Measurements from ENCODE around the gene TPGS1.

The TPGS1 gene

DNA sequence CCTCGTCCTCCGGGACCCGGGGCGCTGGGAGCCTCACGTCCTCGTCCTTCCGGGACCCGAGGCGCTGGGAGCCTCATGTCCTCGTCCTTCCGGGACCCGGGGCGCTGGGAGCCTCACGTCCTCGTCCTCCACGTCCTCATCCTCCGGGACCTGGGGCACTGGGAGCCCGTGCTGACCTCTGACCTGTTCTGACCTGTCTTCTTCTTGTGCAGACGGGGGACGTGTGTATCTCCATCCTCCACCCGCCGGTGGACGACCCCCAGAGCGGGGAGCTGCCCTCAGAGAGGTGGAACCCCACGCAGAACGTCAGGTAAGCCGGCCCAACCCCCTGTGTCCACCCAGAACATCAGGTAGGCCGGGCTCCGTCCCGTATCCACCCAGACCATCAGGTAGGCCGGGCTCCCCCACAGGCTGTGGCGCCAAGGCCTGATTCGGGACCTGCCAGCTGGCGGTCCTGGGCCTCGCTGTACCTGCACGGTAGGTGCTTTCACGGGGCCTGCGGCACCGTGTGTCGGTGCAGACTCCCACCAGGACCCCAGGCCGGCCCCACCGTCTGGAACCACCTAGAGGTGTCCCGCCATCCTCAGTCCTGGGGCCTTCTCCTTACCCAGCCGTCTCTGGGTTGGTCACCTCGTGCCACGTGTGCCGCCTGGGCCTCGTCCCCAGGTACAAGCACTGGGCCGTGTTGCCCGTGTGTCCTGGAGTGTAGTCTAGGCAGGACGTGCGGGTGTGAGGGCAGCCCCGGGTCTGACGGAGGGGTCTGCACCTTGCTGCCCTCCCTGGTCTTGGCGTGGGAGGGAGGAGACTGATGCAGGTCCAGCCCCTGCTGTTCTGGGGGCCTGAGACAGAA is 29.0 kb downstream of the TPGS1 start:
- Histone ChIP-seq H3K9me3 (ENCODE audit: low read length) (no peaks in the 10 kb centered on the region), H3F3A (ENCODE audit: insufficient read depth, low read length) (no peaks in the 10 kb centered on the region), H3K4me2 (ENCODE audit: low read length) (no peak overlapping the region), H3K79me2 (ENCODE audit: insufficient read depth, low read length) (no peaks in the 10 kb centered on the region), H2AFZ (ENCODE audit: low read length) (no peak overlapping the region), H4K20me1 (ENCODE audit: insufficient read depth, low read length) (no peaks in the 10 kb centered on the region), H3K9me2 (ENCODE audit: low read depth, low read length) (no peaks in the 10 kb centered on the region), H3K4me1 (ENCODE audit: insufficient read depth, low read length, severe bottlenecking) (peaks cover 19% of the 10 kb centered on the region), H3K4me3 (ENCODE audit: low read depth, low read length, poor library complexity, severe bottlenecking) (no peak overlapping the region), H3K9ac (ENCODE audit: low read length) (no peak overlapping the region), H3K27ac (ENCODE audit: low read depth, low read length, poor library complexity, severe bottlenecking) (no peak overlapping the region), H3K36me3 (ENCODE audit: insufficient read depth, low read length) (peaks cover 14% of the 10 kb centered on the region), H3K27me3 (ENCODE audit: insufficient read depth, low read length) (no peaks in the 10 kb centered on the region)
- no peak for TF ChIP-seq EZH2 (IDR thresholded peaks at IDR 0.05; ENCODE audit: borderline replicate concordance, low read length)
- TF ChIP-seq, protein P1, sequence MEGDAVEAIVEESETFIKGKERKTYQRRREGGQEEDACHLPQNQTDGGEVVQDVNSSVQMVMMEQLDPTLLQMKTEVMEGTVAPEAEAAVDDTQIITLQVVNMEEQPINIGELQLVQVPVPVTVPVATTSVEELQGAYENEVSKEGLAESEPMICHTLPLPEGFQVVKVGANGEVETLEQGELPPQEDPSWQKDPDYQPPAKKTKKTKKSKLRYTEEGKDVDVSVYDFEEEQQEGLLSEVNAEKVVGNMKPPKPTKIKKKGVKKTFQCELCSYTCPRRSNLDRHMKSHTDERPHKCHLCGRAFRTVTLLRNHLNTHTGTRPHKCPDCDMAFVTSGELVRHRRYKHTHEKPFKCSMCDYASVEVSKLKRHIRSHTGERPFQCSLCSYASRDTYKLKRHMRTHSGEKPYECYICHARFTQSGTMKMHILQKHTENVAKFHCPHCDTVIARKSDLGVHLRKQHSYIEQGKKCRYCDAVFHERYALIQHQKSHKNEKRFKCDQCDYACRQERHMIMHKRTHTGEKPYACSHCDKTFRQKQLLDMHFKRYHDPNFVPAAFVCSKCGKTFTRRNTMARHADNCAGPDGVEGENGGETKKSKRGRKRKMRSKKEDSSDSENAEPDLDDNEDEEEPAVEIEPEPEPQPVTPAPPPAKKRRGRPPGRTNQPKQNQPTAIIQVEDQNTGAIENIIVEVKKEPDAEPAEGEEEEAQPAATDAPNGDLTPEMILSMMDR (IDR thresholded peaks at IDR 0.05; ENCODE audit: low read length) = no peak

DNA sequence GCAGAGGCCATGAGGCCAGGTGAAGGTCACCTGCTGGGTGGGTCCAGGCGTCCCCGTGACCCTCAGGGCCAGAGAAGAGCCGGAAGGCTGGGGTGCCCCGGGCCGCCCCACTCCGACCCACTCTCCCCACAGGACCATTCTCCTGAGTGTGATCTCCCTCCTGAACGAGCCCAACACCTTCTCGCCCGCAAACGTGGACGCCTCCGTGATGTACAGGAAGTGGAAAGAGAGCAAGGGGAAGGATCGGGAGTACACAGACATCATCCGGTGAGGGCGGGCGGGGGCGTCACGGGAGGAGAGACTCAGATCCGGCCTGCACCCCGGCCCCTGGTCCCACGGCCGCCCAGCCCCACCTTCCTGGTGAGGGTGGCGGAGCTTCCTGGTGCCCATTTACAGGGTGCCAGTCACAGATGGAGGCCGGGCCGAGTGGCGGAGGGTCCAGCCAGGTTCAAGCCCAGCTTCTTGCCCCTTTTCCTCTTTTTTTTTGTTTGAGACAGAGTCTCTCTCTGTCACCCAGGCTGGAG is 29.6 kb downstream of the TPGS1 start:
- H3K4me1 ChIP-seq (ENCODE audit: insufficient read depth, low read length, severe bottlenecking) = peaks cover 19% of the 10 kb centered on the region
- H3K36me3 ChIP-seq (ENCODE audit: insufficient read depth, low read length) = peaks cover 14% of the 10 kb centered on the region
- H3K9me3 ChIP-seq (ENCODE audit: low read length) = no peaks in the 10 kb centered on the region
- H3K9me2 ChIP-seq (ENCODE audit: low read depth, low read length) = no peaks in the 10 kb centered on the region
- no peaks in the 10 kb centered on the region for H3K27me3 ChIP-seq (ENCODE audit: insufficient read depth, low read length)
- H3K4me3 ChIP-seq (ENCODE audit: low read depth, low read length, poor library complexity, severe bottlenecking) = no peak overlapping the region
- no peak overlapping the region for H3K9ac ChIP-seq (ENCODE audit: low read length)
- TF ChIP-seq, protein P1 (IDR thresholded peaks at IDR 0.05; ENCODE audit: low read length) = no peak
- TF ChIP-seq EZH2 (IDR thresholded peaks at IDR 0.05; ENCODE audit: borderline replicate concordance, low read length) = no peak
- no peak overlapping the region for H2AFZ ChIP-seq (ENCODE audit: low read length)
- no peaks in the 10 kb centered on the region for H3F3A ChIP-seq (ENCODE audit: insufficient read depth, low read length)
- H4K20me1 ChIP-seq (ENCODE audit: insufficient read depth, low read length) = no peaks in the 10 kb centered on the region
- no peaks in the 10 kb centered on the region for H3K79me2 ChIP-seq (ENCODE audit: insufficient read depth, low read length)
- no peak overlapping the region for H3K27ac ChIP-seq (ENCODE audit: low read depth, low read length, poor library complexity, severe bottlenecking)
- H3K4me2 ChIP-seq (ENCODE audit: low read length) = no peak overlapping the region

DNA sequence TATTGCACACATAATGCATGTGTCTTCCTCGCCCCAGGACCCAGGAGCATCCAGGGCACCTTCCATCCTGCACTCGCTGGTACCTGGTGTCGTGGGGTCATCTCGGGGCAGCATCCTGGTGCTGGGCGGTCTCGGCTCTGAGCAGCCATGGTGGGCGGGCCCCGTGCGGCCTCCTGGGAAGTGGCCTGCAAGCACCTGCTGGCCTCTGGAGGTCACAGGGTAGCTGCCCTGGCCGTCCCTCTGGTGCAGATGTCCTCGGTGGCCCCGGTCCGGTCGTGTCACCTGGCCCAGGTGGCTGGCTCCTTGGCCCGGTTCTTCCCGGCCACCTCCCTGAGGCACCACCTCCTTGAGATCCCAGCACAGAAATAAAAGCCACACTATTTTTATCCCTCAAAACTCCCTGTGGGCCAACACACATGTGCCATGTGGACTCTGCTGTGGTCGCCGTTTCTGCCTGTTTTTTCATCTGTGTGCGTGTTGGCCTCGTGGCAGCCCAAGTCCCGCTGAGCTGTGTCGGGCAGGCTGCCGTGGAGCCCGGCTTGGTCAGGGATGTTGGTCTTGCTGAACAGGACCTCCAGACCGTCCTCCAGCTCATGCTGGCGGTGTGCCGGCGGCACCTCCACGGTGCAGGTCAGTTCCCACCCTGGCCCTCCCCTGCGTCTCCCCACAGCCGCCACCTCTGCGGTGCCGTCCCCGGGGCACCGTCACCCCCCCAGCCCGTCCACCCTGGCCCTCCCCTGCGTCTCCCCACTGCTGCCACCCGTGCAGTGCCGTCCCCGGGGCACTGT is 31.5 kb downstream of the TPGS1 start:
- H3K9me2 ChIP-seq (ENCODE audit: low read depth, low read length) = no peaks in the 10 kb centered on the region
- H3K9ac ChIP-seq (ENCODE audit: low read length) = no peak overlapping the region
- H3K4me2 ChIP-seq (ENCODE audit: low read length) = no peak overlapping the region
- H3K4me3 ChIP-seq (ENCODE audit: low read depth, low read length, poor library complexity, severe bottlenecking) = no peak overlapping the region
- no peak overlapping the region for H3K27ac ChIP-seq (ENCODE audit: low read depth, low read length, poor library complexity, severe bottlenecking)
- H3K4me1 ChIP-seq (ENCODE audit: insufficient read depth, low read length, severe bottlenecking) = peaks cover 7% of the 10 kb centered on the region
- TF ChIP-seq, protein P1 (IDR thresholded peaks at IDR 0.05; ENCODE audit: low read length) = no peak
- TF ChIP-seq EZH2 (IDR thresholded peaks at IDR 0.05; ENCODE audit: borderline replicate concordance, low read length) = no peak
- H2AFZ ChIP-seq (ENCODE audit: low read length) = no peak overlapping the region
- H3F3A ChIP-seq (ENCODE audit: insufficient read depth, low read length) = no peaks in the 10 kb centered on the region
- no peaks in the 10 kb centered on the region for H3K9me3 ChIP-seq (ENCODE audit: low read length)
- no peaks in the 10 kb centered on the region for H4K20me1 ChIP-seq (ENCODE audit: insufficient read depth, low read length)
- no peaks in the 10 kb centered on the region for H3K27me3 ChIP-seq (ENCODE audit: insufficient read depth, low read length)
- H3K79me2 ChIP-seq (ENCODE audit: insufficient read depth, low read length) = no peaks in the 10 kb centered on the region
- peaks cover 14% of the 10 kb centered on the region for H3K36me3 ChIP-seq (ENCODE audit: insufficient read depth, low read length)

Measured in OCI-LY1 (cell line).